HG02571 (cell line): Measurements from ENCODE around the gene CEP170B.
"Not testable (repeated sequence)": the region's sequence is repeated elsewhere in the genome, so short reads cannot be mapped to it uniquely, and the experiment has no call there.

Source experiments
- ATAC-seq: cut with Tn5 transposase; IDR thresholded peaks from one replicate; pipeline ENCODE4 v1.9.1; 2021; ENCODE audit warnings: mild to moderate bottlenecking, moderate library complexity; ENCODE audit not compliant: unreplicated experiment

CEP170B gene

DNA sequence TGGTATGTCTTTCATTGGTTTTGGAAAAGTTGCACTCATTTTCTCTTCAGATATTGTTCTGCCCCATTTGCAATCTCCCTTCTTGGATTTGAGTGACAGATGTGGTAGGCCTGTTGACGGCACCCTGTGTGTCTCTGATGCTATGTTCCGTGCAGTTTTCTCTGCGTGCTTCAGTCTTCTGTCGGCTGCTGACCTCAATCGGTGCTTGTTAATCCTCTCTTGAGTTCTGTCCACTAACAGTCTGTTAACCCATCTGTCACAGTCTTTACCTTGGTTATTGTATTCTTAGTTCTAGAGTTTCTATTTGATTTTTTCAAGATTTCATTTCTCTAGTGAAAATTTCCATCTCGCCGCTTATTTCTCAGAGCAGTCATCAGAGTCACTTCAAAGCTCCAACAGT, 38.9 kb downstream of the CEP170B start:
- no peak for ATAC-seq

DNA sequence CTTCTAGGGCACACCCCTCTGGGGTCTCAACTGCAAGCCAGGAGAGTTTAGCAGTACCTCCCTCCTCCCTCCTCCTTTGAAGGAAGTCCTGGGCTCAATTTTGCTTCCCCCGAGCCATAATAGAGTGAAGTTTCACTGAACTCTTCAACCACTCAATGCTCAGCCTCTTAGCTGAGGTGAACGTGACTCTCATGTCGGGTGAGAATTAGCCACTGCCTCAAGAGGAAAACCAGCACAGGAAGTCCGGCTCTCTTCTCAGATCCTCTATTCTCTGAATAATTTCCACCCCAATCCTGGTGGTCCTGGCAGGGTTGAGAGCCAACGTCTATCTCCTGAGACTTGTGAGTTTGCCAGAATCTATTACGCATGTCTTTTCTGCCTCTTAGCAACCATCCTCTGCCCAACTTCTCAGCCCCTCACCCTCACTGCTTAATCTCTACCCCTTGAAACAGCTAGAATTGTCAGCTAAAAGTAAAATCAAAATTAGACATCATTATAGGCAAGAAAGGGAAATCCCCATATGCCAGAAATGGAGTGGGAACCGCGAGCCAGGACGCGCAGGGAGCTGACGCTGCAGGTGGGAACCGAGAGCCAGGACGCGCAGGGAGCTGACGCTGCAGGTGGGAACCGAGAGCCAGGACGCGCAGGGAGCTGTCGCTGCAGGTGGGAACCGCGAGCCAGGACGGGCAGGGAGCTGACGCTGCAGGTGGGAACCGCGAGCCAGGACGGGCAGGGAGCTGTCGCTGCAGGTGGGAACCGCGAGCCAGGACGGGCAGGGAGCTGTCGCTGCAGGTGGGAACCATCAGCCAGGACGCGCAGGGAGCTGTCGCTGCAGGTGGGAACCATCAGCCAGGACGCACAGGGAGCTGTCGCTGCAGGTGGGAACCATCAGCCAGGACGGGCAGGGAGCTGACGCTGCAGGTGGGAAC, 39.8 kb downstream of the CEP170B start:
- ATAC-seq, result not testable (repeated sequence)

DNA sequence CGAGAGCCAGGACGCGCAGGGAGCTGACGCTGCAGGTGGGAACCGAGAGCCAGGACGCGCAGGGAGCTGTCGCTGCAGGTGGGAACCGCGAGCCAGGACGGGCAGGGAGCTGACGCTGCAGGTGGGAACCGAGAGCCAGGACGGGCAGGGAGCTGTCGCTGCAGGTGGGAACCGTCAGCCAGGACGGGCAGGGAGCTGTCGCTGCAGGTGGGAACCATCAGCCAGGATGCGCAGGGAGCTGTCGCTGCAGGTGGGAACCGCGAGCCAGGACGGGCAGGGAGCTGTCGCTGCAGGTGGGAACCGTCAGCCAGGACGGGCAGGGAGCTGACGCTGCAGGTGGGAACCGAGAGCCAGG, 40.5 kb downstream of the CEP170B start:
- ATAC-seq, result not testable (repeated sequence)

DNA sequence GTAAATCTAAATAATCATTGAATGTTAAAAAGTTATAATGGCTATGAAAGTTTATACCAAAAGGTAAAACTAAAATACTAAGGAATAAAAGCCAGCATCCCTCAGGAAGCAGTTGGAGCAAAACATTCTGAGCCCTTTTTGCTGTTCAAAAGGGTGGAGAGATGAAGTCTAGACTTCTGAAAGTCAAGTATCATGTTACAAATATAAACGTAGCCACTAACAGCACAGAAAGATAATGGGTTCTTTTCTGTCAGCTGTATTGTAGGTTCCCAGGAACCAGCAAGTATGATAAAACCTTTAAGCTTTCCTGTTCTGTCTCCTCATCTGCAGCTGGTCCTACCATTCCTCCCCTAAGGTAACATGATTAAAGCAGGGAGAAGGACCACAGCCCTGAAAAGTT, 43.2 kb downstream of the CEP170B start:
- no peak for ATAC-seq

DNA sequence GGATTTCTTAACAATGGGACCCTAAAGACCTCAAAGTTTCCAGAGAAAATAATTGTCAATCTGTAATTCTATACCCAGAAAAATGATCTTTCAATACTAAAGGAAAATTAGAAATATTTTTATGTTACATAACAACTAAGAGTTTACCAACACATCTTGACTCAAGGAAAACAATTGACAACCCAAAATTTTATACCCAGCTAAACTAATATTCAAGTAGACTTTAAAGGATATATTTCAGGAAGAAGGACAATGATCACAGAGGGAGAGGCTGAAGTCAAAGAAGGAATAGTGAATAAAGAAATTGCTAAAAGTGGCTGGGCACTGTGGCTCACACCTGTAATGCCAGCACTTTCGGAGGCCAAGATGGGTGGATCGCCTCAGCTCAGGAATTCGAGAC, 47.0 kb downstream of the CEP170B start:
- ATAC-seq, result no peak

DNA sequence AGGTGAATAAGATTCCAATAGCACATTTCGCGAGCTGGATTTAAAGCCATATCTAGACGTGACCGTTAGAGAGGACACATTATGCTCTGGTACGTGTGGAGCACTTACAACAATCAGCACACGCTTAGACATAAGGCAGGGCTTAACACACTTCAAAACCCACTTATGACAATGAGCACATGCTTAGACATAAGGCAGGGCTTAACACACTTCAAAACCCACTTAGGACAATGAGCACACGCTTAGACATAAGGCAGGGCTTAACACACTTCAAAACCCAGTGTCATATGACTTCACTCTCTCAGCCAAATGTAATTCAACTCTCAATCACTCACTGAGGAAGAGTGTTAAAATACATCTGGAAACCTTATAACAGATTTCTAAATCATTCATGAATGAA, 48.4 kb downstream of the CEP170B start:
- no peak for ATAC-seq

DNA sequence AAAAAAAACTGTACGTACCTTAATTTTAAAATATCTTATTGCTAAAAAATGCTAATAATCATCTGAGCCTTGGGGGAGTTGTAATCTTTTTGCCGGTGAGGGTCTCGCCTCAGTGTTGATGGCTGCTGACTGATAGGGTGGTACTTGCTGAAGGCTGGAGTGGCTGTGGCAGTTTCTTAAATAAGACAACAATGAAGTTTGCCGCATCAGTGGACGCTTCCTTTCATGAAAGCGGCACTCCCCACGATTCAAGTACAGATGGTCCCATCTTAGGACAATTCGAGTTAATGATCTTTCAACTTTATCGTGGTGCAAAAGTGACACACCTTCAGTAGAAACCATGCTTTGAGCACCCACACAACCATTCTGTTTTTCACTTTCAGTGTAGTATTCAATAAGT, 52.0 kb downstream of the CEP170B start:
- ATAC-seq, result no peak

DNA sequence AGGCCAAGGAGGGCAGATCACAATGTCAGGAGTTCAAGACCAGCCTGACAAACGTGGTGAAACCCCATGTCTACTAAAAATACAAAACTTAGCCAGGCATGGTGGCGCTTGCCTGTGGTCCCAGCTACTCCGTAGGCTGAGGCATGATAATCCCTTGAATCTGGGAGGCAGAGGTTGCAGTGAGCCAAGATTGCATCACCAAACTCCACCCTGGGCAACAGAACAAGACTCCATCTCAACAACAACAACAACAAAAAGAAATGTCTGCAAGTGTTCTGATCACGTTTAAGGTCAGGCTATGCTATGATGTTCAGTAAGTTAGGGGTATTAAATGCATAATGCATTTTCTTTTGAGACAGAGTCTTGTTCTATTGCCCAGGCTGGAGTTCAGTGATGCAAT, 52.9 kb downstream of the CEP170B start:
- ATAC-seq, result no peak

DNA sequence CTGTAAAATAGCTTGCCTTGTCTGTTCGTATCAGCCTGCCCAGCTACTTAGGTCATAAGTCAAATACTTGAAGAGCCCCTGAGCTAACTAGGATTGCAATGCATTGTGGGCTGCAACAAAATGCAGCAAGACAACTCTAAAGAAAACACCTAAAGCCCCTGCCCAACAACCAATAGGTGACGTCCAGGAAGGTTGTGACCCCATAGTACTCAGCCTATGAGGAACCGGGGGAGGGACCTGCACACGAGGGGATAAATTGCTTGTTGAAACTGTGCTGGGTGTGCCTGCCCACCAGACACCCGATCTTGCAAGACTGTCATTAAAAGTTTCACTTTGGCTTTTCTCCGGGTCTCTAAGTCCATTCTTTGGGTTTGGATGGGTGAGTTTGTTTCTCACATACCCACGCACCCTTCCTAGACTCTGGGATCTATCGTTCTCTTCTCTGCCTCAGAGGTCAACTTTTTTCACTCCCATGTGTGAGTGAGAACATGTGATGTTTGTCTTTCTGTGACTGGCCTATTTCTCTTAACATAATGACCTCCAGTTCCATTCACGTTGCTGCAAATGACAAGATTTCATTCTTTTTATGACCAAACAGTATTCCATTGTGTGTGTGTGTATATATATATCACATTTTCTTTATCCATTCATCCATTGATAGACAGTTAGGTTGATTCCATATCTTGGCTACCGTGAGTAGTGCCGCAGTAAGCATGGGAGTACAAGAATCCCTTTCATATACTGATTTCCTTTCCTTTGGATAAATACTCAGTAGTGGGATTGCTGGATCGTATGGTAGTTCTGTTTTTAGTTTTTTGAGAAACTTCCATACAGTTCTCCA, 54.3 kb downstream of the CEP170B start:
- ATAC-seq, result not testable (repeated sequence)

DNA sequence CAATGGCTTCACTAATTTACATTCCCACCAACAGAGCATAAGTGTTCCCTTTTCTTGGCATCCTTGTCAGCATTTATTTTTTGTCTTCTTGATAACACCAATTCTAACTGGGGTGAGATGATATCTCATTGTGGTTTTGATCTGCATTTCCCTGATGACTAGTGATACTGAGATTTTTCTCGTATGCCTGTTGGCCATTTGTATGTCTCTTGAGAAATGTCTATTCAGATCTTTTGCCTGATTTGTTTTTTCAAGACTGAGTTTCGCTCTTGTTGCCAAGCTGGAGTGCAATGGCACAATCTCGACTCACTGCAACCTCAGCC, 54.9 kb downstream of the CEP170B start:
- no peak for ATAC-seq

DNA sequence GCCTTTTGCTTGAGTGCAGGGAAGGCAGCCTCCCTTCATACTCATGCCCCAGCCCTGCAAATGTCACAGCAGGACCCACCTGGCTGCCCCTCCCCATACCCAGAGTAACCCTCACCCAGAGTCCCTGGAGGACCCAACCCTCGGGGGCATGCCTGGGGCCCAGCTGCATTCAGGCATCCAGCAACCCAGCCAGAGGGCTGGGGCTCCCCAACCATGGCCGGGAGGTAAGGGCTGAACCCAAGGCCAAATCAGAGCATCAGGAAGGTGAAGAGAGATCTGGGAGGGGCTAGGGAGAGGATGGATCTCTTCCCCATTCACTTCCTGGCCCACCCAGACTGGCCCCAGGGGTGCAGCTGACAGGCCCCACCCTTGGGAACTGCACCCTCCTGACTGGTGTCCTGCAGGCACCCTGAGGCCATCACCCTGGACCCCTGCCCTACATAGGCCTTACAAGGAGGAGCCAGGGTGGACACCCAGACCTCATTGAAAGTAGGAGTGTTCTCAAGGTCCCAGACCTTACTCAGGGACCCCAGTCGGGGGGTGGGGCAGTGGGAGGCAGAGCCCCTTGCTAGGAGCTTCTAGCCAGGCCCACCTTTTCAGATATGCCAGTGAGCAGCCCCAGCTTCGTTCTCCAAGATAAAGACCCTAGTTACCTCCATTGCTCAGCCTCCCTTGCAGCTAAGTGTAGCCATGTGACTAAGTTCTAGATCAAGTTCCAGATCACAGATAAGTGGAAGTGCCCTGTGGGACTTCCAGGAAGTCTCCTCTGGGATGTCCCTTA, 58.8 kb downstream of the CEP170B start:
- ATAC-seq, result no peak

DNA sequence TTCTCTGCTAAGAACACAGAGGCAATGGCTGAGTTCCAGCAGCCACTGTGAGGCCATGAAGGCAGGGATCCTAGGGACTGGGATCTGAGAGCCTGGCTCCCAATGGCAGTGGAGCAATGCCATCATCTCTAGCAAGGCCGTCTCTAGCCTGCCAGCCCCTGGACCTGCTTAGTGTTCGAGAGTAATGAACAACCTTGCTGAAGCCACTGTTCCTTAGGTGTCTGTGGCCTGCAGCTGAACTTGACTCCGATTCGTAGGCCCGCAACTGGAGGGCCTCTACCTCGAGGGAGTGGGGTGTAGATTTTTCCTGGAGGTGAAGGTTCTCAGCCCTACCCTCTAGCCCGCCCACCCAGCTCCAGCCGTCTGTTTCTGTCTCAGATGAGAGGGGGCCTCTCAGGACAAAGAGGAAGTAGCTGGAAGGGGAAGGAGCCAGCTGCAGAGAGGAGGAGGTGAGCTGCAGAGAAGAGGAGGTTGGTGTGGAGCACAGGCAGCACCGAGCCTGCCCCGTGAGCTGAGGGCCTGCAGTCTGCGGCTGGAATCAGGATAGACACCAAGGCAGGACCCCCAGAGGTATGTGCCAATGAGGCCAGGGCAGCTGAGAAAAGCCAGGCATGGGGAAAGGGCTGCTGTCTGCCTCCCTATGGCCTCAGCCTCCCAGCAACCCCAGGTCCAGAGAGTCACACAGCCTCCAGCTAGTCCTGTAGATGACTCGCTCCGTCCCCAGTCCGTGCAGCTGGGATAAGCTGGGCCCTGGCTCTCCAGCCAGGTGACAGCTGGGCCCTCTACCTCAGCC, 59.5 kb downstream of the CEP170B start, which contains the start of gene PLD4:
Gene PLD4 (plus strand): TSS at position 459 of the 793 bp plus-strand sequence. CDS start 2,262 bp downstream, outside the sequence.
- no peak for ATAC-seq

DNA sequence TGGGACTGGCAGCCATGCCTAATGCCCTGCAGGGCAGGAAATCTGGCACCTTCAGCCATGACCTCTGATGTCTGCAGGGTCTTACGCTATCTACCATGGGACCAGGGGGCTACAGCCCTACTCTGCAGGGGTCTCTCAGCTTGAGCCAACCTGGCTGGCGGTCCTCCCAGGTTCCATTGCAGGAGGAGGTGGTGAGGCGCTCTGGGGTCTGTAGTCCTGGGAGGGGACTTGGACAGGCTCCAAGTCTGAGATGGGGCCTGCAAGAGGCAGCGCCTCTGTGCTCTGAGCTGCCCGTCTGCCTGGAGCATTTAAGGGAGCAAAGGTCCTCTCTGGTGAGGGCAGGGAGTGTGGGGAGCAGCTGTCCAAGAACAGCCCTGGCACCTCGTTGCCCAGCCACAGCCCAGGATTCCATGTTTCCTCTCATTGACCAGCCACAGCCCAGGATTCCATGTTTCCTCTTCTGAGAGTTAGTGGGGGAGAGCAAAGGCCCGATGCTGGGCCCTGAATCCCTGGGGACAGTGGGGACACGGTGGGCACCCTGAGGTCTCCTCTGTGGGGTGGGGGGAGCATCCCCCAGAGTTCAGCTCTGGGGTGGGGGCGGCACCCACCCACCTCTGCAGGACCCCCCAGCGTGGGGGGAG, 60.3 kb downstream of the CEP170B start:
- ATAC-seq, result no peak

DNA sequence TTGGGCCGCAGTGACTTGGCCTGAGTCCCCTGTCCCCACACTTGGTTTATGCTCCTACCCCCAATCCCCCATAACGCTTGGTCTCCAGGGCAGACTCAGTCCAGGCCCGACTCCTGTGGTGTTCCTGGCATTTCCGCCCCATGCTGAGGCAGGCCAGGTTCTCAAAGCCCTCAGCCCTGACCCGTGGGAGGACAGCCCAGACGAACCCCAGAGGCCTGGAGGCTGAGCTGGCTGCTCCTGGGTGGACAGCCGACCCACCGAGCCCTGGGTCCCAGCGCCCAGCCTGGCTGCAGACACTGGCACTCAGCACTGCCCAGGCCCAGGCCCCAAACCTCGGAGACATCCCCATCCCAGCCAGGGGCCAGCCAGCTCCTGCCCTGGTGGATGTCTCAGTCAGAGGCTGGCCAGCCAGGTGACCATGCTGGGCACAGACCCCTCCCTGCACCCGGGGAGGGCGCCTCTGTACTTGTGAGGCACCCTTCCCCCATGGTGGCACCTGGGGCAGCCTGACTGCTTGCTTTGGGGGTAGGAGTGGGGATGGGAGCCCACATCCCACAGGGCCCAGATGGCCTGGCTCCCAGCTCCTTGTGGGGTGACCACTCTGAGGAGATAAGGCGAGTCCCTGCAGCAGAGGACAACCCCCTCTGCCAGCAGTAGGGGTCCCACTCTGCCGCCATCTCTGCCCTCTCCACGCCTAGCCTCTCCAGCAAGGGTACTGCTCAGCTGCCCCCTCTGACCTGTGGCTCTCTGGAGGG, 61.0 kb downstream of the CEP170B start:
- ATAC-seq, result no peak

DNA sequence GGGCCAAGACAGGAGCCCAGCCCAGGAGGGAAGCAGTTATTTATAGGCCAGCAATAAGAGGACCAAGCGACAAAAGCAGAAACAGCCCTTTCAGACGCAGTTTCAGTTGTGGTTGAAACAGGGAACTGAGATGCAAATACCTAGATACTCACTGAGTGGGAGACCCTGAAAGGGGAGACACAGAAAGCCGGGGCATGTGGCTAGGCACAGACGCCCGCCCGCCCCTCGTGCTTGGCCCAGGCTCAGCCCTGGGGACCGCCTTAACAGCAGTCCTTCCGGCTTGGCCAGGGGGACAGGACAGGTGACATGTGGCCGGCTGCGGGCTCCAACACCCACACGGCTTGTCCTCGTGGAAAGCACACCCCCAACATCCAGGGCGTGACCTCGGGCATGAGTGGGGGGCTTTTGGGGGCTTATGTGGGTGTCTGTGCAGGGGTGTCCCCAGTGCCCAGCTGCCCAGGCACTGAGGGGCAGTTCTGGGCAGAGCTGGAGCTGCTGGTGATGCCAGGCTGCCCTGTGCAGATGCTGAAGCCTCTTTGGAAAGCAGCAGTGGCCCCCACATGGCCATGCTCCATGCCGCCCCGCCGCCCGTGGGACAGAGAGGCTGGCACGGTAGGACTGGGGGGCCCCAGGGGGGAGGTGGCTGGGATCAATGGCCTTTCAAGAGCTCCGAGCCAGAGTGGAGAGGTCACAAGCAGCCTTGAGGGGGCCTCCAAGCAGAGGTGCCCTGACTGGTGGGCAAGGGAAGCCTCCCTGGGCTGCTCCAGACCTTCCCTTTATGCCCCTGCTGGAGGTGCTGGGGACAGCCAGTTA, 61.8 kb downstream of the CEP170B start:
- peak; percentile 79 for ATAC-seq

DNA sequence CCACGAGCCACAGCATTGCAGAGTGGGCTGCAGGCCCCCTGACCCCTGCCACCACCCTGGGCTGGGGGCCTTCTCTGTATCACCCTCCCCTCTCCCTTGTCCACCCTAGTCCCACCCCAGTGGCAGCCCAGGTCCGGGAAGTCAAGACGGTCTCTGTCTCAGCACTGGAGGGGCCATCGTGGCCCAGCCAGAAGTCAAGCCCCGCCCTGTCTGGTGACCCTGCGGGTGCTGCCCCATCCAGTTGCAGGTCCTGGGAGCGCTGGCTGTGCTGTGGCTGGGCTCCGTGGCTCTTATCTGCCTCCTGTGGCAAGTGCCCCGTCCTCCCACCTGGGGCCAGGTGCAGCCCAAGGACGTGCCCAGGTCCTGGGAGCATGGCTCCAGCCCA, 62.4 kb downstream of the CEP170B start:
- no peak for ATAC-seq

DNA sequence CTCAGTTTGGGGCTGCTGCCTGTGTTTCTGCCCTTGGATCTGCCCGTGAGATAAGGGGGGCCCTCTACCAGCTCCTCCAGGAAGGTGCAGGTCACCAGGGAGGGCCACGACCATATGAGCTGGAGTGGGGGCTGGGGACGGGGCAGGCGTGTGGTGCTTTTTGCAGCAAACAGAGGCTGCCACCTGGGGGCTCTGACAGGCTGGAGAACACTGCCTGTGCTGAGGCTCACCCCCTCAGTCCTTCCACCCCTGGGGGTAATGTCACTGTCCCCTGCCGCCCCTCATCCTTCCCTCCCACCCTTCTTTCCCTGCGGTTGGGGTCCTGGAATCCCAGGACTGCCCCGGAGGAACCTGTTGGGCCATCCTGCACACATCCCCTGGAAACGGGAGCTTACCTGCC, 62.8 kb downstream of the CEP170B start:
- ATAC-seq, result no peak

DNA sequence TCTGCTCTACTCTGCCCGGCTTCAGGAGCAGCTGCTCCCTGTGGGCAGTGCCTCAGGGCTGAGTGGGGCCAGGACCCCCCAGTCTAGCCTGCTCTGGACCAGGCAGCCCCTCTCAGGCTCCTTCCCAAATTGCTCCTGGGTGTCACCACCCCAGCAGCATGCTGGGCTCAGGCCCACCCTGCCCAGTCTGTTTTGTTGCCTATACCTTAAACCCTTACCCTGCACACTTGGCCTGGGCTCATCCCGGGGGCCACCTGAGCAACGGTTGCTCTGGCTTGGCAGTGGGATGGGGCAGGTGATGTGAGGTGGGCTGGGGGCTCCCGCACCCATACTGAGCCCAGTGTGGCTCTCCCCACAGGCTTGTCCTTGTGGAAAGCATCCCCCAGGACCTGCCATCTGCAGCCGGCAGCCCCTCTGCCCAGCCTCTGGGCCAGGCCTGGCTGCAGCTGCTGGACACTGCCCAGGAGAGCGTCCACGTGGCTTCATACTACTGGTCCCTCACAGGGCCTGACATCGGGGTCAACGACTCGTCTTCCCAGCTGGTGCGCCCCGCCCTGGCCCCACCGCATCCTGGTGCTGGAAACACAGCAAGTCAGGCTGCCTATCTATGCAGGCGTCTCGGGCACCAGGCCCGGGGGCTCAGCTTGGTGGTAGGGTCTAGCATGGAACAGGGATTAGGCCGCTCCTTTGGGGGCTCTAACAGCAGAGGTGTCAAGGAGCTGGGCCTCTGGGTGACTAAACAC, 63.5 kb downstream of the CEP170B start:
- ATAC-seq, result no peak
